H1 (cell line): Measurements from ENCODE around the gene KIF13A. TPM values are rescaled to one million over a fixed set of nuclear protein-coding genes. Genes with fewer than 3 reads are reported as not detected.

ENCODE experiments used
- CTCF ChIA-PET: fragments of 300-600 bp; sonication (Branson Sonifier 250); formaldehyde crosslinking; loops from one replicate; lab custom pipeline; 2021; ENCODE audit not compliant: partially characterized antibody; lab: Charles Lee
- POLR2A ChIA-PET: fragments of 300-600 bp; sonication (Branson Sonifier 250); formaldehyde crosslinking; loops from one replicate; lab custom pipeline; 2021; ENCODE audit warnings: inconsistent platforms; ENCODE audit not compliant: partially characterized antibody; lab: Charles Lee
- DNase-seq, 2 experiments: peaks; one replicate each; pipeline versions ENCODE4 v3.0.0 to v3.0.0-alpha.2; 2010 to 2022; ENCODE audit warnings: low spot score in 2 of 2, low read depth in 1 of 2, mixed read lengths in 1 of 2
- FAIRE-seq: peaks from 2 replicates; lab custom pipeline; 2011; peaks lifted over from hg19 to GRCh38; lab: Jason Lieb, UNC
- H2AFZ ChIP-seq: 2 replicates; pipeline ENCODE4 v1.8.1; 2012; ENCODE audit warnings: low read length, inconsistent platforms
- H2AK5ac ChIP-seq: 2 replicates; pipeline ENCODE4 v1.6.1; 2013; ENCODE audit warnings: low read depth, low read length
- H2BK120ac ChIP-seq: replicated peaks from 2 replicates; pipeline ENCODE3; 2013; ENCODE audit warnings: low read depth, low read length, inconsistent platforms
- H2BK12ac ChIP-seq: 2 replicates; pipeline ENCODE4 v1.6.1; 2013; ENCODE audit warnings: low read depth, low read length
- H2BK15ac ChIP-seq: 2 replicates; pipeline ENCODE4 v1.6.1; 2013; ENCODE audit warnings: low read length
- H2BK20ac ChIP-seq: 2 replicates; pipeline ENCODE4 v1.6.1; 2013; ENCODE audit warnings: low read length
- H2BK5ac ChIP-seq: 2 replicates; pipeline ENCODE4 v1.6.1; 2013; ENCODE audit warnings: low read depth, low read length
- H3K14ac ChIP-seq: 2 replicates; pipeline ENCODE4 v1.6.1; 2013; ENCODE audit warnings: inconsistent platforms; ENCODE audit not compliant: insufficient read length
- H3K18ac ChIP-seq: 2 replicates; pipeline ENCODE4 v1.6.1; 2013; ENCODE audit warnings: low read length; ENCODE audit errors: extremely low read depth
- H3K23ac ChIP-seq: 2 replicates; pipeline ENCODE4 v1.6.1; 2013; ENCODE audit warnings: inconsistent platforms; ENCODE audit not compliant: insufficient read length
- H3K23me2 ChIP-seq: 2 replicates; pipeline ENCODE4 v1.6.1; 2013; ENCODE audit warnings: low read depth, low read length
- H3K27ac ChIP-seq: 2 replicates; pipeline ENCODE4 v1.6.1; 2011; ENCODE audit warnings: low read depth, low read length, inconsistent platforms
- H3K27me3 ChIP-seq, 4 experiments: replicated peaks in 1 of 4; 1 replicate in 1 of 4; 2 replicates in 3 of 4; pipeline versions ENCODE4 v1.6.1 to v1.8.1; 2011 to 2013; ENCODE audit warnings: low read length in 3 of 4, mild to moderate bottlenecking in 3 of 4, inconsistent platforms in 2 of 4, mixed read lengths in 2 of 4, moderate library complexity in 1 of 4; ENCODE audit not compliant: control insufficient read depth in 3 of 4, insufficient read depth in 3 of 4; ENCODE audit errors: extremely low read depth in 1 of 4
- H3K36me3 ChIP-seq, 4 experiments: 2 replicates each; pipeline versions ENCODE4 v1.6.1 to v1.8.1; 2011 to 2013; ENCODE audit warnings: mild to moderate bottlenecking in 4 of 4, low read length in 3 of 4, moderate library complexity in 2 of 4, control low read depth in 1 of 4, inconsistent platforms in 1 of 4; ENCODE audit not compliant: insufficient read depth in 4 of 4, control insufficient read depth in 2 of 4
- H3K4ac ChIP-seq: replicated peaks from 2 replicates; pipeline ENCODE3; 2013; ENCODE audit warnings: low read length, low read depth, mixed read lengths, inconsistent platforms; ENCODE audit not compliant: insufficient read length
- H3K4me1 ChIP-seq, 4 experiments: replicated peaks in 1 of 4; 1 replicate in 1 of 4; 2 replicates in 3 of 4; pipeline versions ENCODE4 v1.6.1 to v1.8.1; 2011 to 2013; ENCODE audit warnings: low read length in 3 of 4, inconsistent platforms in 2 of 4, mixed read lengths in 1 of 4; ENCODE audit not compliant: insufficient read depth in 4 of 4, control insufficient read depth in 3 of 4
- H3K4me2 ChIP-seq, 2 experiments: 2 replicates each; pipeline versions ENCODE4 v1.6.1 to v1.8.1; 2011 to 2013; ENCODE audit warnings: low read depth in 2 of 2, low read length in 2 of 2, control low read depth in 1 of 2, inconsistent platforms in 1 of 2, mild to moderate bottlenecking in 1 of 2; ENCODE audit not compliant: insufficient read depth in 1 of 2
- H3K4me3 ChIP-seq, 4 experiments: fragments of 200-600, 300-600 bp in 1 of 4; sonication (generic), shearing (Covaris generic), sonication (Bioruptor Twin) in 1 of 4; 2 replicates each; pipeline versions ENCODE4 v1.5.1 to v1.8.1; 2011 to 2016; ENCODE audit warnings: low read length in 4 of 4, low read depth in 3 of 4, control low read depth in 2 of 4, inconsistent platforms in 2 of 4, mild to moderate bottlenecking in 2 of 4, mixed read lengths in 1 of 4, moderate library complexity in 1 of 4; ENCODE audit not compliant: insufficient read depth in 2 of 4; ENCODE audit errors: extremely low read depth in 1 of 4
- H3K56ac ChIP-seq: replicated peaks from 2 replicates; pipeline ENCODE3; 2013; ENCODE audit warnings: low read depth, mild to moderate bottlenecking, mixed read lengths, low read length, inconsistent platforms; ENCODE audit not compliant: insufficient read length
- H3K79me1 ChIP-seq: 2 replicates; pipeline ENCODE4 v1.6.1; 2013; ENCODE audit warnings: low read depth, low read length, control low read depth
- H3K79me2 ChIP-seq, 2 experiments: 2 replicates each; pipeline versions ENCODE4 v1.6.1 to v1.8.1; 2012 to 2013; ENCODE audit warnings: low read length in 2 of 2, mild to moderate bottlenecking in 2 of 2, inconsistent platforms in 1 of 2; ENCODE audit not compliant: insufficient read depth in 2 of 2, control insufficient read depth in 1 of 2
- H3K9ac ChIP-seq, 4 experiments: replicated peaks in 1 of 4; 1 replicate in 1 of 4; 2 replicates in 3 of 4; pipeline versions ENCODE4 v1.6.1 to v1.8.1; 2011 to 2013; ENCODE audit warnings: low read depth in 3 of 4, low read length in 3 of 4, control low read depth in 2 of 4, mild to moderate bottlenecking in 2 of 4, moderate library complexity in 2 of 4, inconsistent platforms in 1 of 4; ENCODE audit errors: extremely low read depth in 1 of 4
- H3K9me3 ChIP-seq, 2 experiments: 2 replicates each; pipeline versions ENCODE4 v1.6.1 to v1.8.1; 2012 to 2013; ENCODE audit warnings: mild to moderate bottlenecking in 2 of 2, moderate library complexity in 2 of 2, control low read depth in 1 of 2, inconsistent platforms in 1 of 2, low read depth in 1 of 2, low read length in 1 of 2, mixed read lengths in 1 of 2; ENCODE audit not compliant: insufficient read depth in 2 of 2
- H4K20me1 ChIP-seq, 2 experiments: replicated peaks in 1 of 2; 2 replicates each; pipeline versions ENCODE3 to v1.8.1; 2011 to 2013; ENCODE audit warnings: inconsistent platforms in 2 of 2, low read length in 2 of 2, mild to moderate bottlenecking in 1 of 2; ENCODE audit not compliant: insufficient read depth in 2 of 2, control insufficient read depth in 1 of 2
- H4K5ac ChIP-seq: 2 replicates; pipeline ENCODE4 v1.6.1; 2013; ENCODE audit warnings: low read length, low read depth, mixed read lengths, inconsistent platforms; ENCODE audit not compliant: insufficient read length
- H4K8ac ChIP-seq: 2 replicates; pipeline ENCODE4 v1.8.0; 2013; ENCODE audit warnings: mild to moderate bottlenecking, moderate library complexity, low read length, inconsistent platforms; ENCODE audit not compliant: insufficient read depth; ENCODE audit errors: extremely low read depth
- H4K91ac ChIP-seq: replicated peaks from 2 replicates; pipeline ENCODE3; 2013; ENCODE audit warnings: low read length, mixed read lengths, inconsistent platforms; ENCODE audit not compliant: insufficient read length
- BCL11A ChIP-seq, 2 experiments: IDR thresholded peaks; one replicate each; pipeline ENCODE4 v1.6.1; 2011; ENCODE audit warnings: low read depth in 2 of 2, low read length in 2 of 2, mild to moderate bottlenecking in 2 of 2
- BRCA1 ChIP-seq: IDR thresholded peaks from 2 replicates; pipeline ENCODE4 v1.6.1; 2012; ENCODE audit warnings: low read depth, low read length, improper control_type of control experiment
- CBX8 ChIP-seq: fragments of 300-800, 300-1000 bp; sonication (generic); IDR thresholded peaks from 2 replicates; pipeline ENCODE4 v1.7.1; 2016; ENCODE audit warnings: low read depth, low read length, borderline replicate concordance
- CTBP2 ChIP-seq: IDR thresholded peaks from 2 replicates; pipeline ENCODE4 v1.7.0; 2011; ENCODE audit warnings: borderline replicate concordance, mild to moderate bottlenecking, moderate library complexity, mixed read lengths, low read length; ENCODE audit not compliant: insufficient read depth, insufficient read length
- KDM1A ChIP-seq: fragments of 200-600, 300-600 bp; sonication (generic); IDR thresholded peaks from 2 replicates; pipeline ENCODE4 v1.7.1; 2016; ENCODE audit warnings: mild to moderate bottlenecking, low read length, borderline replicate concordance
- KDM4A ChIP-seq: IDR thresholded peaks from one replicate; pipeline ENCODE4 v1.7.1; 2012; ENCODE audit warnings: low read depth, mild to moderate bottlenecking, moderate library complexity, low read length, inconsistent platforms; ENCODE audit not compliant: severe bottlenecking
- PHF8 ChIP-seq: fragments of 200-600 bp; sonication (generic); conservative IDR thresholded peaks from 2 replicates; pipeline ENCODE4 v1.7.1; 2012; ENCODE audit warnings: low read depth, mild to moderate bottlenecking, inconsistent platforms, low read length, moderate library complexity
- POLR2A ChIP-seq, 2 experiments: IDR thresholded peaks; 1 replicate in 1 of 2; 2 replicates in 1 of 2; pipeline ENCODE4 v1.6.1; 2011; ENCODE audit warnings: low read depth in 2 of 2, low read length in 2 of 2, mild to moderate bottlenecking in 2 of 2; ENCODE audit errors: control extremely low read depth in 1 of 2
- POLR2AphosphoS5 ChIP-seq: IDR thresholded peaks from 2 replicates; pipeline ENCODE4 v1.6.1; 2011; ENCODE audit warnings: low read depth, low read length
- TAF1 ChIP-seq: IDR thresholded peaks from 2 replicates; pipeline ENCODE4 v1.6.1; 2011; ENCODE audit warnings: mild to moderate bottlenecking, low read depth, low read length
- YY1 ChIP-seq: IDR thresholded peaks from 2 replicates; pipeline ENCODE4 v1.6.1; 2011; ENCODE audit warnings: low read depth, mild to moderate bottlenecking, low read length
- WGBS, 2 experiments: shearing (Covaris generic) in 1 of 2; methylation state at CpG; one replicate each; pipeline versions ENCODE4 v1.1.6 to v1.1.7; 2013 to 2015; ENCODE audit warnings: low lambda C conversion rate in 2 of 2, mixed read lengths in 2 of 2, inconsistent platforms in 1 of 2, low coverage in 1 of 2, missing lambda C conversion rate in 1 of 2; ENCODE audit not compliant: insufficient replicate concordance in 2 of 2, insufficient coverage in 1 of 2, insufficient read length in 1 of 2; ENCODE audit errors: extremely low coverage in 1 of 2, missing lambda C conversion rate in 1 of 2; 5-methylcytosine and 5-hydroxymethylcytosine counted together
- polyA plus RNA-seq, 7 experiments: library from polyadenylated mRNA; depleted of rRNA in 3 of 7; stranded (reverse) in 5 of 7; unstranded in 2 of 7; fragments of >200 nt in 5 of 7; fragments of 200-250 nt in 2 of 7; gene quantifications; 1 replicate in 5 of 7; 2 replicates in 1 of 7; 4 replicates in 1 of 7; pipeline versions ENCODE4 v1.2.1 to v1.2.3, GENCODE V29; 2011 to 2013; ENCODE audit warnings: missing spikeins in 2 of 7, mixed read lengths in 2 of 7
- total RNA-seq: library from RNA; stranded (reverse); fragmentation: NEBNext Ultra II Directional; extraction: Animal tissue kit (Norgen Biotek cat#: 25700); gene quantifications from 2 replicates; pipeline ENCODE4 v1.2.1, GENCODE V29; 2021
- TF ChIP-seq, protein P1 (sequence below): IDR thresholded peaks from 2 replicates; pipeline ENCODE4 v1.6.1; 2012; ENCODE audit warnings: low read length, inconsistent platforms
- TF ChIP-seq, protein P2 (sequence below): IDR thresholded peaks from 2 replicates; pipeline ENCODE4 v1.6.1; 2012; ENCODE audit warnings: inconsistent platforms

Gene KIF13A
- total and polyA plus RNA-seq, 2 of the 8 experiments (the other 6 are each of a cell fraction or from before 2014, with no cell fraction given): 14.7 to 40.8 TPM

DNA sequence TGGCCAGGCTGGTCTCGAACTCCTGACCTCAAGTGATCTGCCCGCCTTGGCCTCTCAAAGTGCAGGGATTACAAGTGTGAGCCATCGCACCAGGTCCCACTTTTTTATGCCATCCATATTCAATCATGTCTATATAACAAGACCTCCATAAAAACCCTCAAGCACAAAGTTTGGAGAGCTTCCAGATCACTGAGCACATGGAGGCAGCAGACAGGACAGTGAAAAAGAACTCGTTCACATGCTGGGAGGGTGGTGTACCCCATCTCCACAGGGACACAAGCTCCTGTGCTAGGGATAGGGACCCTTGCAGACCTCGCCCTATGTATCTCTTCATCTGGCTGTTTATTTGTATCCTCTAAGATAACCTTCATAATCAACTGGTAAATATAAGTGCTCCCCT, 30.3 kb downstream of the KIF13A start:
- Histone ChIP-seq H4K5ac (no peak overlapping the region), H2BK12ac (no peak overlapping the region), H3K4me3 (no peak overlapping the region), H3K9me3 (no peaks in the 10 kb centered on the region), H3K4ac (no peak overlapping the region), H3K18ac (no peak overlapping the region), H3K79me1 (no peaks in the 10 kb centered on the region; the same call in 1 of the 2 replicates), H2BK120ac (no peak overlapping the region), H4K91ac (no peak overlapping the region), H2AK5ac (no peak overlapping the region), H3K79me2 (peaks cover 4 to 83% of the 10 kb centered on the region in 2 experiments; a peak in 3 of 4 replicates), H2BK5ac (no peak overlapping the region), H2BK20ac (no peak overlapping the region), H3K23ac (no peak overlapping the region), H3K23me2 (no peaks in the 10 kb centered on the region), H3K27ac (no peak overlapping the region), H3K4me2 (no peak overlapping the region), H3K27me3 (no peaks in the 10 kb centered on the region), H2AFZ (no peak overlapping the region), H3K9ac (no peak overlapping the region), H3K36me3 (no peaks in the 10 kb centered on the region; a peak in 1 of 8 replicates), H4K8ac (no peak overlapping the region), H3K56ac (no peak overlapping the region), H3K4me1 (peaks cover 0 to 7% (median 4%) of the 10 kb centered on the region in 4 experiments; a peak in 4 of 7 replicates), H4K20me1 (peaks cover 0 to 1% of the 10 kb centered on the region in 2 experiments), H2BK15ac (no peak overlapping the region), H3K14ac (no peak overlapping the region)
- no peak for DNase-seq
- POLR2A ChIA-PET: no interaction called here
- 82% methylated on average over 5 of the region's 5 CpGs; no CpG with 5 or more reads in 1 of the 2 experiments for WGBS, 2 experiments
- CTCF ChIA-PET: interaction anchor here (0.9 to 1.3 kb wide), 2 partner anchors 10 to 17 kb away, joined by 3 to 4 read pairs; no protein-coding TSS in a partner anchor
- FAIRE-seq: no peak
- TF ChIP-seq BRCA1 (no peak), CTBP2 (no peak), KDM1A (no peak), KDM4A (no peak), YY1 (no peak), TAF1 (no peak), POLR2AphosphoS5 (no peak), PHF8 (no peak), CBX8 (no peak), POLR2A (IDR thresholded peaks at IDR 0.05; ENCODE audit: control extremely low read depth in 1 of 2, low read depth in 2 of 2, low read length in 2 of 2) (no peak), BCL11A (IDR thresholded peaks at IDR 0.05; ENCODE audit: low read depth in 2 of 2, low read length in 2 of 2) (no peak)
- TF ChIP-seq, protein P1, sequence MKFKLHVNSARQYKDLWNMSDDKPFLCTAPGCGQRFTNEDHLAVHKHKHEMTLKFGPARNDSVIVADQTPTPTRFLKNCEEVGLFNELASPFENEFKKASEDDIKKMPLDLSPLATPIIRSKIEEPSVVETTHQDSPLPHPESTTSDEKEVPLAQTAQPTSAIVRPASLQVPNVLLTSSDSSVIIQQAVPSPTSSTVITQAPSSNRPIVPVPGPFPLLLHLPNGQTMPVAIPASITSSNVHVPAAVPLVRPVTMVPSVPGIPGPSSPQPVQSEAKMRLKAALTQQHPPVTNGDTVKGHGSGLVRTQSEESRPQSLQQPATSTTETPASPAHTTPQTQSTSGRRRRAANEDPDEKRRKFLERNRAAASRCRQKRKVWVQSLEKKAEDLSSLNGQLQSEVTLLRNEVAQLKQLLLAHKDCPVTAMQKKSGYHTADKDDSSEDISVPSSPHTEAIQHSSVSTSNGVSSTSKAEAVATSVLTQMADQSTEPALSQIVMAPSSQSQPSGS: no peak
- TF ChIP-seq, protein P2, sequence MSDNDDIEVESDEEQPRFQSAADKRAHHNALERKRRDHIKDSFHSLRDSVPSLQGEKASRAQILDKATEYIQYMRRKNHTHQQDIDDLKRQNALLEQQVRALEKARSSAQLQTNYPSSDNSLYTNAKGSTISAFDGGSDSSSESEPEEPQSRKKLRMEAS: no peak
